Activated naive CD8-positive, alpha-beta T cell treated with anti-CD3 and anti-CD28 coated beads, Interleukin-2, amount 50 U/mL, for 16 hours (primary cell): Measurements from ENCODE around the gene PRKCA.

ENCODE experiments used
- DNase-seq: peaks from one replicate; pipeline ENCODE4 v3.0.0-alpha.2; 2020; ENCODE audit warnings: low read depth, low spot score

Gene PRKCA

DNA sequence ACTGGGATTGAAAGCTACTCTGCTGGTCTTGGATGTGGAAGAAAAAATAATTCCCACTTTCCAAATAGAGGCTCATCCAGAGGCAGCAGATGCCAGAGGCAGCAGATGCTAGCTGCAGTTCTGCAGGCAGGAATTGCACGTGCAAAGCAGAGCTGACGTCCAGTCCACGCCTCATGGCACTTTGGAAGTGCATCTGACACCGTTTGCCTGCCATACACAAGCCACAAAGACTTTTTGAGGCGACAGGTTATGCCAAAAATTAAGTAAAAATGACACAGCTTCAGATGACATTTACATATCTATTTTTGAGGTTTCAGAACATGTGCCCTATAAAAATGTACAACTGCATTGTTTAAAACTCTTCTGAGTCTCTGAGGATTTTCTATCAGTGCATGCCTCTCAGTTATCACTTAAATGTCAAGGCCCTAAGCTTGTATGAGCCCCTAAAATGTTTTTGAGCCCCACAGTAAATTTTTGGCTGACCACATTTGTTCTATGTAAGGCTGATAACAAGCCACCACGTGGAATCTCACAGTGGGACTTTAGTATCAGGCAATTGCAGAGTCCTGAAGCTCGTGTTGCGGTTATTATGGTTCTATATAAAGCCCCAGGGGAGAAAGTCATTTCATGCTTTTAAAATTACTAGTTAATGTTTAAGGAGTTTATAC, 239.2 kb downstream of the PRKCA start:
- no peak for DNase-seq

DNA sequence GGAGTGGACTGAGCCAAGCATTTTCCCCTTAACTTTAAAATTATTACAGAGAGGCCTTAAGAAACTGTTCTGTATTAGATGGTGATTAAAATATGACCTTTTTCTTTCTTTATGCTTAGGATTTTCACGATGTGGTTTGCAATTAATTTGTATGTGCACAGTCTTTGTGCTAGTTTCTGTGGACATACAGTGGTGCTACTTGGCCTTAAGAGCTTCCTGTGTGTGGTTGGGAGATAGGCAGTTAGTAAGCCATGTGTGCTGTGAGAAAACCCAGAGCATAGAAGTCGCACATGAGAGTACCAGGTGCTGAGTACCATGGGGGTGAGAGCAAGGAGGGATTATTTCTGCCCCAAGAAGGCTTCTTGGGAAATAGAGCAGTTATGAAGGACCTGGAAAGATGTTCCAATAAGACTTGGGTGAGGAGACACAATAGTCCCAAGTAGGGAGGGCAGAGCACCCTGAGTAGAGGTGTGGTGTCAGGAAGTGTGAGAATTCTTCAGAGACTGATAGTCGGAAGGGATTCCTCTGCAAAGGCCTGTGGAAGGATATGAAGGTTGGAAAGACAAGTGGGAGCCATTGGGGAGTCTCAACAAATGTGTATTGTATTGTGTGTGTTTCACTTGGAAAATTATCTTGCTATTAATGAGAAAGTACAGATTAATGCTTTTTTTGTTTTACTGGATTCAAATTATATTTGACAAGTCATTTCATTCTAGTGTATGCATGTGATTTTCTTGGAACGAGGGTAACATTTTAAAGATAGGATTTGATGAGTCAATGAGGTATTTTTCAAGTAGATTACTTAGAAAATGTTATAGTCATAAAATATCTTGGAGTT, 239.9 kb downstream of the PRKCA start:
- DNase-seq, result no peak

DNA sequence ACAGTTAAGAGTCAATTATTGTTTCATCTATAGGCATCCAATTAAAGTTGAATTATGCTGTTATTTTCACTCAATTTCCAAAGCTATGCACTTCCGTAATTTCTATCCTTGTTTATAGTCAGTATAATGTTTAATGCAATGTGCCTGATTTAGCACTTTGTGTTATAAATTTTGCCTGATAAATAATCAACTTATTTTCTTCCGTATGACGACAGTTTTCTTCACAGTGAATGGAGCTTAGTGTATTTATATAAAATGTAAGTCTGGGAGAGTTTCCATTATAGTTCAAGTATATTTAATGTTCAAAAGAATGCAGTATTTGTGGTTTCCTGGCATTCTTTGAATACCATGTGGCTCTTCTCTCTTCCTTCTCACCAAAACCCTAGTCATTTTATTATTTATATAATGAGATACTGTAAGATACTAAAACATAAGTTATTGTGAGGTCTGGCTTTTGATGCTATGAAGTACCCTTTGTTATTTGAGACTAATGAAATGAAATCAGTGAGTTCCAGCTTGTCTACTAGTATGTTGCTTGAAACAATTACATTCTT, 240.6 kb downstream of the PRKCA start:
- DNase-seq, result no peak

DNA sequence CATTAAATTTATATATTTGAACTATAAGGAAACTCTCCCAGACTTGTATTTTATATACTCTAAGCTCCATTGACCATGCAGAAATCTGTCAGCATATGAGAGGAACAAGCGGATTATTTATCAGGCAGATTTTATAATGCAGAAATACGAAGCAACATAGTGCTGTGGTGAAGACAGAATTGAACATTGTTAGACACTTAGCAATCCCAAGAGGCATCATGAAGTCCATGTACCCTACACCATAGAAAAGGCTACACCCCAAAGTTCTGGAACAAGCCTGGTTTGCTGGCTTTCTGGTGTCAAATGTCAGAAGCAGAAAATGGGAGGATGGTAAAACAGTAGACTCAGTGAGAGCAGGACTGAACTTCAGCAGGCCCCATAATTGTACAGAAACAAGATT, 241.1 kb downstream of the PRKCA start:
- DNase-seq, result no peak

DNA sequence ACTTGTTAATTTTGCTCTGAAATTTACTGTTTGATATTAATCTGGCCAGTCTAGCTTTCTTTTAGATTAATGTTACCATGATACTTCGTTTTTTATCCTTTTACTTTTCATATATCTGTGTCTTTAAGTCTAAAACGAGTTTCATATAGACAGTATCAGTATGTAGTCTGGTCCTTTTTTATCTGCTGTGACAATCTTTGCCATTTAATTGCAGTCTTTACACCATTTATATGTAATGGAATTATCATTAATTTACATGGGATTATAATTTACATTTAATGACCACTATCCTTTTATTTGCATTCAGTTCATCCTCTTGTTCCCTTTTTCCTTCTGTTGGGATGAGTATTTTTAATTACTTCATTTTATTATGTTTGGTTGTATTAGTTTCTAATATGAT, 243.5 kb downstream of the PRKCA start:
- DNase-seq, result no peak

DNA sequence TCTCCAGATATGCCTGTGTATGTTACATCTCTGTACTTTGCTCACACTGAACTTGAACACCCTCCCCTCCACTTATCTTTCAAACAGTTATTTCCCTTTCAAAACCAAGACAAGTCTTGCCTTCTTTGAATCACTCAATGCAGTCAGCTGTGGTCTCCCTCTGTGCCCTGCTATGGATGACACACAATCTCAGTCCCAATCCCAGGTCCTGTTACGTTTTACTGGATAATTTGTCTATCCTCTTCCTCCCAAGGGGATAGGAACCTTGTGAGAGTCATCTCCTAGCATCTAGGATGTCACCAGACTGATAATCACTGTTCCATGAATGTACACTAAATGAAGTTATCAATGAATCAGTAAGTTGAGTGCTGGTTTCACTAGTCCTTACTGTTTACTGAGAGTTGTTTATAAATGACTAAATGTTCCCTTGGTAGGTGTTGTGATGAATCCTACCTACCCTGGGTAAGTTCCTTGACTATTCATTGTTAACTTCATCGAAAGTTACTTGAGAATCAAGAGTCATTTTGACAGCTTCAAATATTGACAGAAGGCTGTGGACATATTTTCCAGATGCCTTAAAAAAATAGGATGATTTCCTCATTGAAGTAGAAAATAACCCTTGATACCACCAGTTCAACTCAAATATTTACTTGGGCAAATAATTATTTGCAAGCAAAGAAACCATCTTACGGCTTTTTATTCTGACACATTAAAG, 244.9 kb downstream of the PRKCA start:
- no peak for DNase-seq

DNA sequence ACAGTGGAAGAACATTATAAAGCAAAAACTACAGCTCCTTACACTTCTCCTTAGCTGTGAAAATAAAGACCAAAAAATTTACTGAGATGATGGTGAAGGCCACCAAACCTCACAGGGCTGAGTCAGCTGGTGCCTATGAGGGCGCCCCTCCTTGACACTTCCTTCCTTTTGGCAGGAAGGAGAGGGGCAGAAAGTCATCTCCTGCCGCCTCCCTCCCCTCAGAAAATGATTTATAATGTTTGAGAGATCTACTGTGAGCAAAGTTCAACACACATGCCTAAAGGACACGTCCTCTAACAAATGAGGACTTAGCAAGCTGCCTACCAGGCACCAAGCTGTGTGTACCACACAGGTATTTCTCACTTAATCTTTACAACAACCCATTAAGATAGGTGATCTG, 245.7 kb downstream of the PRKCA start:
- DNase-seq, result no peak

DNA sequence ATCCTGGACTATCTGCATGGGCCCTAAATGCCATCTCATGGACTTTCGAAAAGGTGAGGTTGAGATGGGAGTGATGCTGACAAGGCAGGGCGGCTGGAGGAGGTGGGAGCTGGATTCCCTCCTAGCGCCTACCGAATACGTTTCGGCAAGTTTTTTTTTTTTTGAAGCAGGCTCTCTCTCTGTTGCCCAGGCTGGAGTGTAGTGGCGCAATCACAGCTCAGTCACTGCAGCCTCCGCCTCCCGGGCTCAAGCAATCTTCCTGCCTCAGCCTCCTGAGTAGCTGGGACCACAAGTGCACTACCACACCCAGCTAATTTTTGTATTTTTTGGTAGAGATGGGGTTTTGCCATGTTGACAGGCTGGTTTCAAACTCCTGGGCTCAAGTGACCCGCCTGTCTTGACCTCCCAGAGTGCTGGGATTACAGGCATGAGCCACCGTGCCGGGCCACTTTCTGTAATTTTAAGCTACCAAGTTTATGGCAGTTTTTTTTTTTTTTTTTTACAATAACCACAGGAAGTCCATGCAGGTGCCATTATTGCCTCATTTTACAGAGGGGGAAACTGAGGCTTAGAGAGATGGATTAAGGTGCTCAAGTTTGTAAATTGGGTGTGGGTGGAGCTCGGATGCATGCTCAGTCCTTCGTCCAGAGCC, 246.4 kb downstream of the PRKCA start:
- no peak for DNase-seq

DNA sequence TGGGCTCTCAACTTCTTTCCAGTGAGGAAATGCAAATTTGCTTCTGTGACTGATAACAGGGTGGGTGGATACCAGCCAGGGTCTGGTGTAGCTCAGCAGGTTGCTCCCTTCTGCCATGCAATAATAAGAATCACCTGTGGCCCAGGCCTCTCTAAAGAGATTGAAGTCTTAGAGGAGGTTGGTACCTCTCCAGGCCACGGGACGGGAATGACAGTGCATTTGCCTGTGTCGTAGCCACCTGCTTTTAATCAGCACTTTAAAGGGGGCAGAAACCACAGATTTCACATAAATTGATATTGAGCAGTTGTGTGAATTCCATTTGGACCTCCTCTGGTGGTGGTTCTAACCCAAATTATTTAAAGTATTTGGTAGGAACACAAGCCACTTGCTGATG, 246.9 kb downstream of the PRKCA start:
- no peak for DNase-seq

DNA sequence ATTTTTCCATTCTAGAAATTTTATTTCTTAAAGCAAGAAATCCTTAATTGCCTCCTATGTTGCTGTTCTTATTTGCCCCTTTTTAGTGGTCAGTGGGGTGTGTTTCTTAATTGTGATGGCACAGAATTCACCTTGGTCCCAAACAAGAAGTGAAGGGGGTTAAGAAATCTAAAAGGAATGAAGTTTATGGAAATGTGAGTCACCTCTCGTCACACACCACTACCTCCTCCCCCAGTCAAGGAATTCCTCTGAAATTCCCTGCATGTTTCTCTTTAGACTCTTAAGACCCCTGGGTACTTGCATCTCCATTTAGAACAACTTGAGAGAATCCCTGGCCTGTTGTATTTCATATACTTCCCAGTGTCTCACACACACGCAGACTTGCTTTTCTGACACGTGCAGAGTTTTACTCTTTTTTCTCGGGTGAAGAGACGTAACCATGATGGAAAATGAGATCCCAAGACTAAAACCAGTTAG, 247.4 kb downstream of the PRKCA start:
- no peak for DNase-seq

DNA sequence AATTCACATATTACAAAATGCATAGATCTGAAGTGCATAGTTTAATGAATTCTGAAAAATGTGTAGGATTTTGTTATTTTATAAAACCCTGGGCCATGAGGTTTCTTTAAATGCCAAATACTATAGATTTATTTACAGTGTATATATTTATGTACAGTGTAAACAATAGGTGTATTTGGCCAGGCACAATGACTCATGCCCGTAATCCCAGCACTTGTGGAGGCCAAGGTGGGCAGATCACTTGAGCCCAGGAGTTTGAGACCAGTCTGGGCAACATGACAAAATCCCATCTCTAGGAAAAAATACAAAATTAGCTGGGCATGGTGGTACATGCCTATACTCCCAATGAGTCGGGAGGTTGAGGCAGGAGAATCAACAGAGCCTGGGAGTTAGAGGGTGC, 249.4 kb downstream of the PRKCA start:
- DNase-seq, result no peak

DNA sequence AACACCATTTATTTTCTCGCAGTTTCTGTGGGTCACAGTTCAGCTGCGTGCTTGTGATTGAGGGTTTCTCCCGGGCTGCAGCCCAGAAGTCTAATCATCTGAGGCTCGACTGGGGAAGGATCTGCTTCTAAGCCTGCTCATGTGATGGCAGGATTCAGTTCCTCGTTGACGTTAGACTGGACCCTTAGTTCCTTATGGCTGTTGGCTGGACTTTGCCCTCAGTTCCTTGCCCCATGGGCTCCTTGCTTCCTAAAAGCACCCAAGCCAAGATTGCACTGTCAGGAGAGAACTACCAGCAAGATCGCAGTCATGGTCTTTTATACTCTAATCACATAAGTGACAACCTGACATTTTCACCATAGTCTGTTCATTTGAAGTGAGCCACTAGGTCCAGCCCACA, 250.0 kb downstream of the PRKCA start:
- DNase-seq, result no peak

DNA sequence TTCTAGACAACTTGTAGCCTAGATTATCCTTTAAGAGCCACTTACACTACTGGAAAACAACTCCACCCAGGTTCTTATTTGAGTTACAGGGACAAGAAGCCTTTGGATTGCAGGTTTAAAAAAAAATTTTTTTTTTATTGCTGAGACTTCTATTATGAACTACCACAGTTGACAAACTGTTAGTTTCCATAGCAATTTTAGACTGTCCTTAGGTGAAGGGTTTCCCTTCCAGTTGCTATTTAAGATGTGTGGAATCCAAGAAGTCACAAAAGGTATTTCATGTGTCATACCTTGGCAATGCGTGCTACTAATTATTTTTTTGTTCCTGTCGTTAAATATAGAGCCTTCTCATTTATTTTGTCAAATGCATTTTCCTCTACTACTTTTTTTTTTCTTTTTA, 253.2 kb downstream of the PRKCA start:
- no peak for DNase-seq

DNA sequence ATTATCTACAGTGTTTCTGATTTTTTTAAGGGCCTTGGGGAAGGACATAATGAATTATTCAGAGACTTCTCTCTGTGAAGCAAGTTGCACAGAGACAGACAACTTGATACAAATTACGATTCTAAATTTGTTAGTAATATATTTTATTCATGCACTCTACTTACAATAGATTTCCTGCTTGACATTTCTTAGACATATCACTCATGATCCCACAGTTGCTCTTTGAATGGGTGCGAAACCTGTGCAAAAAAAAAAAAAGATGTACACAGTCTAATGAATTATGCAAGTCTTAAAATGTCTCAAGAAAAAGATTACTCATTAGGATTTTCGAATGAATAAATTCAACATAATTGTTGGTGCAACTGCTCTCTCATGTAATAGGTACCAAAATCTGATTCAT, 254.8 kb downstream of the PRKCA start:
- DNase-seq, result no peak

DNA sequence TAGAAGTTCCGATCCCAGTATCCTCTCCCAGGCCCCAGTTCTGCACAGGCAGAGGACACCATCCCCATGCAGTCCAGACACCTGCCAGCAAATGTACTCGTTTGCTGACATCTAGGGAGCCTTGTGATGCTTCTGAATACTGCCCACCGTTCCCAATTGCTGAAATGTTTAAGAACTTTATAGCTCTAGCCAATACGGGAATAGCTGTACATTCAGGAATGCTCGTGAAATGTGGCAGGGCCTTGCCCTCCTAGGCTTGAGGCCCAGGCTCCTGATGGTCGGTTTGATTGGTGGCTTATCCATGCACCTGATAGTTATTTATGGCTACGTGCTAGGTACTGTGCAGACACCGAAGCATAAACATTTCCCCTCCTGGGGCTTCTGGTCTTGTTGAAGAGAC, 255.5 kb downstream of the PRKCA start:
- no peak for DNase-seq

DNA sequence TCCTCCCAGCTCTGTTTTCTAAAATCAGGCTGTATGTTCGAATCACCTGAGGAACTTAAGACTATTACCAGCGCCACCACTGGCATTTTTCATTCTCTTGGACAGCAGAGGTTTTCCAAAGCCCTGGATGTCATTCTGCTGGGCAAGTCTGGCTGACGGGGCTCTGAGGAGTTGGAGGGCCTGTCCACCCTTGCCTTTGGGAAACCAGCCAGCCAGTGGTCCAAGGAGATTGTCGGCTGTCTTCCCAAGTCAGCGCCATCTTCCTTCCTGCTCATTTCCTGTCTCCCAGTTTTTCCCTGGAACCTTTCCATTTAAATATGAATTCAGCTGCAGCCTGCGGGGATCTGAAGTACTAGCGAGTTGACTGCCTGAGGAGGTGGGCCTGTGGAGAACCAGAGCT, 258.3 kb downstream of the PRKCA start:
- no peak for DNase-seq

DNA sequence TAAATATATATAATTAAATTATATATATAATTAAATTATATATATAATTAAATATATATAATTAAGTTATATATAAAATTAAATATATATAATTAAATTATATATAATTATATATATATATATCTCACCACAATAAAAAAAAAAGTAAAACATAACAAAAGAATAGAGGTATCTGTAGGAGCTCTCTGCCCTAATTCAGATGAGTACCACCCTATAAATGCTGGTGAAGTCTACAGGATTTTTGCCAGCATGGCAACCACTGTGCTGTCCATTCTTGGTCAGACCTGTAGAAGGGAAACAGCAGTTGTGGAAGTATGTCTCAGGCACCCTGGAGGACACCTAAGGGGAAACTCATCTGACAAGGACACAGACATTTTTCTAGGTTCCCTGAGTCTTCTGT, 259.7 kb downstream of the PRKCA start:
- DNase-seq, result no peak

DNA sequence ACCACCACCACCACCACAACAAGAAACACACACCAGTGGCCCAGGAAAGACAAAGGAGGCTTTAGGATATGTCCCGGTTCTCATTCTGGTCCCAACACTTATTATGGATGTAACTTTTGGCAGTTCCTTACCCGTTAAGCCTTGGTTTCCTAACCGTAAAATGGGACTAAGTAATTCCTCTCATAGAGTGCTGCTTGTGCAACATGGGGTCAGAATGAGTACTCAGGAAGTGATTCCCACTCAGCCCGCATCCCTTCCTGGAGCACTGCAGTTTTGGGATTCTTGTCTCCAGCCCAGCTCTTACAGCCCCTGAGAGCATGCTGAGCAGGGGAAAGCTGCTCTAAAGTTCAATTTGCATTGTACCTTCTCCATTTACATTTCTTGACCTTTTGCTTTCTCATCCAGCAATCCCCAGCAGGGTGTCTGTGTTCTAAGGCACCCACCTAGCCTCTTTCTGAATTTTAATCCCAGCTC, 262.6 kb downstream of the PRKCA start:
- DNase-seq, result no peak

DNA sequence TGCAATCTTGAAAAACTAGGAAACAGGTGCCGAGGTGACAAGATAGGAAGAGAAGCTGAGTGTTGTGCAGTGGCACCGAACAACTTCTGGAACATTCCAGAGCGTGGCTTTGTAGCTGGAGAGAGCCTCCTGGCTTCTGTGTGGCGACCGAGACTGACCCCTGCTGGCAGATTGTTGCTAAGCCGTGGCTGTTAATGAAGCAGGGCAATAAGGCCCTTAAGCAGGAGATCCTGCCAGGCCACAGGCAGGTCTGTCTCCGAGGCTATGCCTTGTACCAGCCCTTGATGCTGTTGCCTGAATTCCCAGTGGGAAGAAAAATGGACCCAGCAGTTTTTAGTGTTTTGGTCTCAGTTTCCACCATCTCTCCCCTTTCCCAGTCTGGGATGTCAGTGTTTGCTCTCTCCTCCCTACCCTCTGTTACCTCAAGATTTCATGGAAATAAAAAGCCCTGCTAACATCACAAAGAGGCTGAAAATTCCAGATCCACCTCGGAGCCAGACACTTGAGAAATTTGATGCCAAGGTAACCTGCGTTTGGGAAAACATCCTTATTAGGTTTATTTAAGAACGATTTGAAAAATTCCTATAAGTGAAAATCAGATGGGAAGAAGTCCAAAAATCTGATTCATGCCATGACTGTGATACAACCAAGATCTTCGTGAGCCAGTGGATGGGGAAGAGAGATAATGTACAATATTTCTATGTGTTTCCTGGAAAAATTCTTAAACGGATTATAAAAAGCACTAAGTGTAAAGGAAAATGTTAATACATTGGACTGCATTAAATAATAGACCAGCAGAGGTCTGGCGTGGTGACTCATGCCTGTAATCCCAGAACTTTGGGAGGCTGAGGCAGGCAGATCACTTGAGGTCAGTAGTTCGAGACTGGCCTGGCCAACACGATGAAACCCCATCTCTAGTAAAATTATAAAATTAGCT, 265.1 kb downstream of the PRKCA start:
- peak; percentile 61 for DNase-seq

DNA sequence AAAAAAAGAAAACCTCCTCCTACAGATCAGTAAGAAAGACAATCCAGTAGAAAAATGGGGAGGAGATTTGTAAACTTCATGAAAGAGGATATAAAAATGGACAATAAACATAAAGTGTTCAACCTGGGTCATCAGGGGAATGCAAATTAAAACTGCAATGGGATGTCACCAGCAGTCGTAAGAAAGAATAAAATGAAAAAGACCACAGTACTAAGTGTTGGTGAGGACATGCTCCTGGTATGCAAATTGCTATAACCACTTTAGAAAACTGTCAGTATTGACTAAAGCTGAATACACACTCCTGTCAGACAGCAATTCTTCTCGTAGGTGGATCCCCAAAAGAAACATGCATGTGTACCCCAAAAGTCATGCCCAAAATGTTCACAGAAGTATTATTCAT, 267.2 kb downstream of the PRKCA start:
- no peak for DNase-seq
